HEK293 (cell line): Measurements from ENCODE around the gene STK26.

Experiments
- CTCF ChIA-PET: fragments of 350-600 bp; formaldehyde crosslinking; extraction: SDS; loops from one replicate; lab custom pipeline; 2021; ENCODE audit warnings: antibody characterized with exemption; lab: Yijun Ruan, JAX
- POLR2A ChIA-PET: fragments of 300-600 bp; formaldehyde crosslinking; extraction: SDS; loops from one replicate; lab custom pipeline; 2020; ENCODE audit warnings: antibody characterized with exemption, inconsistent platforms; lab: Yijun Ruan, JAX
- H3K27ac ChIP-seq: fragments of 200-500 bp; sonication (Bioruptor generic); 2 replicates; pipeline ENCODE4 v1.5.1; 2014; ENCODE audit warnings: low read depth, low read length, control low read depth, inconsistent platforms; ENCODE audit errors: extremely low read depth
- H3K36me3 ChIP-seq, 2 experiments: fragments of 200-500 bp in 1 of 2; sonication (Bioruptor generic) in 1 of 2; 1 replicate in 1 of 2; 2 replicates in 1 of 2; pipeline ENCODE4 v1.5.1; 2014 to 2017; ENCODE audit warnings: inconsistent platforms in 2 of 2, low read length in 2 of 2; ENCODE audit not compliant: control insufficient read depth in 2 of 2, insufficient read depth in 1 of 2
- H3K4me1 ChIP-seq: fragments of 200-500 bp; sonication (Bioruptor generic); 2 replicates; pipeline ENCODE4 v1.5.1; 2014; ENCODE audit warnings: mild to moderate bottlenecking, low read length, inconsistent platforms; ENCODE audit not compliant: control insufficient read depth, insufficient read depth
- H3K4me3 ChIP-seq: 2 replicates; pipeline ENCODE4 v1.5.1; 2011; ENCODE audit warnings: low read depth, mild to moderate bottlenecking, control low read depth, low read length, moderate library complexity
- H3K9me3 ChIP-seq: fragments of 200-500 bp; sonication (Bioruptor generic); 2 replicates; pipeline ENCODE4 v1.5.1; 2014; ENCODE audit warnings: low read depth, low read length, inconsistent platforms; ENCODE audit not compliant: control insufficient read depth, insufficient read depth
- BCL11A ChIP-seq: fragments of 450-650 bp; formaldehyde crosslinking; IDR thresholded peaks from 2 replicates; pipeline ENCODE4 v1.5.1; 2016; ENCODE audit warnings: low read depth, missing biosample characterization, missing genetic modification characterization
- GFI1B ChIP-seq: fragments of 450-650 bp; formaldehyde crosslinking; IDR thresholded peaks from 2 replicates; pipeline ENCODE4 v1.5.1; 2016; ENCODE audit warnings: missing biosample characterization, missing genetic modification characterization
- KLF8 ChIP-seq: fragments of 450-650 bp; formaldehyde crosslinking; IDR thresholded peaks from 2 replicates; pipeline ENCODE4 v1.5.1; 2016; ENCODE audit warnings: missing biosample characterization, missing genetic modification characterization
- MZF1 ChIP-seq: fragments of 450-650 bp; formaldehyde crosslinking; IDR thresholded peaks from 2 replicates; pipeline ENCODE4 v1.5.1; 2017; ENCODE audit warnings: missing biosample characterization, missing genetic modification characterization, borderline replicate concordance
- SP7 ChIP-seq: fragments of 450-650 bp; formaldehyde crosslinking; IDR thresholded peaks from 2 replicates; pipeline ENCODE4 v1.5.1; 2016; ENCODE audit warnings: missing biosample characterization, missing genetic modification characterization
- TRIM28 ChIP-seq: IDR thresholded peaks from 2 replicates; pipeline ENCODE4 v1.6.1; 2011; ENCODE audit warnings: low read length, control low read depth, borderline replicate concordance
- ZBTB20 ChIP-seq: fragments of 450-650 bp; formaldehyde crosslinking; IDR thresholded peaks from 2 replicates; pipeline ENCODE4 v1.5.1; 2016; ENCODE audit warnings: missing biosample characterization, missing genetic modification characterization
- ZFP41 ChIP-seq: fragments of 450-650 bp; formaldehyde crosslinking; IDR thresholded peaks from 2 replicates; pipeline ENCODE4 v1.5.1; 2016; ENCODE audit warnings: missing biosample characterization, missing genetic modification characterization, borderline replicate concordance
- ZNF114 ChIP-seq: fragments of 450-650 bp; formaldehyde crosslinking; IDR thresholded peaks from 2 replicates; pipeline ENCODE4 v1.5.0; 2017; ENCODE audit warnings: missing biosample characterization, missing genetic modification characterization
- ZNF214 ChIP-seq: fragments of 450-650 bp; formaldehyde crosslinking; IDR thresholded peaks from 2 replicates; pipeline ENCODE4 v1.5.1; 2017; ENCODE audit warnings: missing biosample characterization, mild to moderate bottlenecking, missing genetic modification characterization, borderline replicate concordance
- ZNF23 ChIP-seq: fragments of 450-650 bp; formaldehyde crosslinking; IDR thresholded peaks from 2 replicates; pipeline ENCODE4 v1.5.1; 2016; ENCODE audit warnings: missing biosample characterization, missing genetic modification characterization, borderline replicate concordance
- ZNF24 ChIP-seq: fragments of 450-650 bp; formaldehyde crosslinking; IDR thresholded peaks from 2 replicates; pipeline ENCODE4 v1.5.1; 2016; ENCODE audit warnings: missing biosample characterization, missing genetic modification characterization
- ZNF26 ChIP-seq: fragments of 450-650 bp; formaldehyde crosslinking; IDR thresholded peaks from 2 replicates; pipeline ENCODE4 v1.5.1; 2016; ENCODE audit warnings: missing biosample characterization, missing genetic modification characterization
- ZNF335 ChIP-seq: fragments of 450-650 bp; formaldehyde crosslinking; conservative IDR thresholded peaks from 2 replicates; pipeline ENCODE4 v1.5.1; 2016; ENCODE audit warnings: missing biosample characterization, missing genetic modification characterization
- ZNF341 ChIP-seq: fragments of 450-650 bp; formaldehyde crosslinking; IDR thresholded peaks from 2 replicates; pipeline ENCODE4; 2016; ENCODE audit warnings: low read depth, missing biosample characterization, missing genetic modification characterization
- ZNF513 ChIP-seq: fragments of 450-650 bp; IDR thresholded peaks from 2 replicates; pipeline ENCODE4 v1.5.1; 2018; ENCODE audit warnings: missing biosample characterization, missing genetic modification characterization
- ZNF530 ChIP-seq: fragments of 450-650 bp; formaldehyde crosslinking; IDR thresholded peaks from 2 replicates; pipeline ENCODE4 v1.5.1; 2016; ENCODE audit warnings: low read depth, missing biosample characterization, missing genetic modification characterization
- ZNF639 ChIP-seq: fragments of 450-650 bp; formaldehyde crosslinking; IDR thresholded peaks from 2 replicates; pipeline ENCODE4 v1.5.1; 2016; ENCODE audit warnings: missing biosample characterization, missing genetic modification characterization
- ZNF768 ChIP-seq: fragments of 450-650 bp; formaldehyde crosslinking; IDR thresholded peaks from 2 replicates; pipeline ENCODE4 v1.5.1; 2018; ENCODE audit warnings: missing biosample characterization, mild to moderate bottlenecking, missing genetic modification characterization
- ZNF792 ChIP-seq: fragments of 450-650 bp; formaldehyde crosslinking; IDR thresholded peaks from 2 replicates; pipeline ENCODE4 v1.5.1; 2016; ENCODE audit warnings: missing biosample characterization, missing genetic modification characterization
- ZSCAN16 ChIP-seq: fragments of 450-650 bp; formaldehyde crosslinking; IDR thresholded peaks from 2 replicates; pipeline ENCODE4 v1.5.1; 2016; ENCODE audit warnings: missing biosample characterization, missing genetic modification characterization
- ZSCAN18 ChIP-seq: fragments of 450-650 bp; formaldehyde crosslinking; IDR thresholded peaks from 2 replicates; pipeline ENCODE4 v1.5.1; 2016; ENCODE audit warnings: missing biosample characterization, missing genetic modification characterization

Gene STK26

DNA sequence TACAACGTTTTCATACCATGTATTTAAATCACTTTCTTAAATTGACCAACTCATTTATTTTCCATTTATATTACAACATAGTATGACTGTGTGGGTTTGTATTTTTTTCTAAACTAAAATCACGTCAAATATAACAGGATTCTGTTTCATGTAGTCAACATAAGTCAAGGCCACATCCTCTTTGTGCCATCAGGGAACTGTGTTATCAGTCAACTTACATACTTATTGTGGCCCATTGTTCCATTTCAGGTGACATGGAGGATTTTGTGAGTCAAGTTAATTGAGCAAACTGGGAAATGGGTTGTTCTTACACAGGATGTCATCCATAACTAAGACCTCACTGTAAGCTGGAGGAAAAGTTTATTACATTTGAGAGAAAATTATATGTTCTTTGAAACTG lies 35.9 kb downstream of the STK26 start (continued):
- TF ChIP-seq ZNF768 (tag by site-specific recombination): no peak
- TF ChIP-seq GFI1B (tag by site-specific recombination): no peak
- TF ChIP-seq KLF8 (tag by site-specific recombination): no peak
- no peak for TF ChIP-seq SP7 (tag by site-specific recombination)
- no peak for TF ChIP-seq ZNF792 (tag by site-specific recombination)
- no peak for TF ChIP-seq ZNF24 (tag by site-specific recombination)
- no peak for TF ChIP-seq ZNF530 (tag by site-specific recombination)
- no peak for TF ChIP-seq ZNF26 (tag by site-specific recombination)
- TF ChIP-seq ZNF114 (tag by site-specific recombination): no peak
- TF ChIP-seq ZNF23: no peak
- TF ChIP-seq ZNF341 (tag by site-specific recombination): no peak
- no peak for TF ChIP-seq MZF1 (tag by site-specific recombination)
- no peak for TF ChIP-seq ZNF513 (tag by site-specific recombination)
- no peak for TF ChIP-seq ZBTB20 (tag by site-specific recombination)
- TF ChIP-seq ZNF335 (tag by site-specific recombination): no peak
- TF ChIP-seq, all 188 proteins: peak for 0

GRCh38 chrX:132059973-132060540 lies 37.0 kb downstream of the STK26 start:
- H3K9me3 ChIP-seq: no peaks in the 10 kb centered on the region
- TF ChIP-seq ZNF639 (tag by site-specific recombination) (no peak), ZSCAN16 (tag by site-specific recombination) (no peak)
- TF ChIP-seq, all 188 proteins: peak for 0
- Histone ChIP-seq H3K4me1 (no peaks in the 10 kb centered on the region), H3K27ac (no peak overlapping the region), H3K36me3 (peaks cover 3 to 12% of the 10 kb centered on the region in 2 experiments), H3K4me3 (no peak overlapping the region)
- ChIA-PET CTCF (interaction anchor here (0.6 to 1.2 kb wide), 3 partner anchors 383 to 1318 kb away, joined by 3 read pairs; no protein-coding TSS in a partner anchor), POLR2A (no interaction called here)

GRCh38 chrX:132063334-132063733 lies 40.2 kb downstream of the STK26 start:
- POLR2A ChIA-PET: no interaction called here
- CTCF ChIA-PET: interaction anchor here (0.7 to 2.8 kb wide), 5 partner anchors 8 to 222 kb away, joined by 3 to 9 read pairs (median 5); no protein-coding TSS in a partner anchor
- H3K36me3 ChIP-seq: peaks cover 3 to 9% of the 10 kb centered on the region in 2 experiments

More at GRCh38 chrX:132063334-132063733, 40.2 kb downstream of the STK26 start:
- Histone ChIP-seq H3K4me3 (no peak overlapping the region), H3K27ac (no peak overlapping the region), H3K9me3 (no peaks in the 10 kb centered on the region), H3K4me1 (no peaks in the 10 kb centered on the region)
- TF ChIP-seq ZFP41 (tag by site-specific recombination): no peak
- TF ChIP-seq ZNF26 (tag by site-specific recombination): no peak
- no peak for TF ChIP-seq ZSCAN18 (tag by site-specific recombination)
- TF ChIP-seq TRIM28: no peak
- no peak for TF ChIP-seq BCL11A (tag by site-specific recombination)
- no peak for TF ChIP-seq ZNF214
